ENCODE results near the gene DNASE2.
"Not testable (repeated sequence)": the region's sequence is repeated elsewhere in the genome, so short reads cannot be mapped to it uniquely, and the experiment has no call there.

DNASE2 gene, protein sequence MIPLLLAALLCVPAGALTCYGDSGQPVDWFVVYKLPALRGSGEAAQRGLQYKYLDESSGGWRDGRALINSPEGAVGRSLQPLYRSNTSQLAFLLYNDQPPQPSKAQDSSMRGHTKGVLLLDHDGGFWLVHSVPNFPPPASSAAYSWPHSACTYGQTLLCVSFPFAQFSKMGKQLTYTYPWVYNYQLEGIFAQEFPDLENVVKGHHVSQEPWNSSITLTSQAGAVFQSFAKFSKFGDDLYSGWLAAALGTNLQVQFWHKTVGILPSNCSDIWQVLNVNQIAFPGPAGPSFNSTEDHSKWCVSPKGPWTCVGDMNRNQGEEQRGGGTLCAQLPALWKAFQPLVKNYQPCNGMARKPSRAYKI

DNA sequence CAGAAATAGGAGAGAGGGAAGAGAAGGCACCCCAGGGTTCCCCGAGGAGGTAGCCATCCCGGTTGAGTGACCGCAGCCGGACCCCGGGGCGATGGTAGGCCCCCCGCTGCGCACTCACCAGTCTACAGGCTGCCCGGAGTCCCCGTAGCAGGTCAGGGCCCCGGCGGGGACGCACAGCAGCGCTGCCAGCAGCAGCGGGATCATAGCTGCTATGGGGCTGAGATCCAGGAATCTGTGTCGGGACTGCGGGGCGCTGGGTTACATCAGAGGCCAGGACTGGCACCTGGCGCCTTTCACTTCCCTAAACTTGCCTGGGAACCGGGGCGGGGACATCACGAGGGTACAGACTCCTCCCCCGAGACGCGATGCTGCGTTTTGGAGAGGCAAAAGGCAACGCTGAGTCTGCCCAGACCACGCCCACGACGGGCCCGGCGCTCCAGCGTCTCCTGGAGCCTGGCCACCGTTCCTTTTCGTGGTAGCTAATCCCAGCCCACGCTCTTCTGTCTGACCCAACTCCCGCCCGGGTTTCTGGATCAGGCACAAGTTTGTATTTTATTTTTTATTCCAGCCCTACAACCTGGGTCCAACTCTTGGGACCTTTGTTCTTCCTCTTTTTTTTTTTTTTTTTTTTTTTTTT lies at the start of gene DNASE2:
DNASE2 (minus strand) TSS at position 278 of the 637 bp plus-strand sequence; CDS start at position 204, 74 bp downstream.
- DNase-seq (ENCODE audit: low spot score): peak; percentile 97

DNA sequence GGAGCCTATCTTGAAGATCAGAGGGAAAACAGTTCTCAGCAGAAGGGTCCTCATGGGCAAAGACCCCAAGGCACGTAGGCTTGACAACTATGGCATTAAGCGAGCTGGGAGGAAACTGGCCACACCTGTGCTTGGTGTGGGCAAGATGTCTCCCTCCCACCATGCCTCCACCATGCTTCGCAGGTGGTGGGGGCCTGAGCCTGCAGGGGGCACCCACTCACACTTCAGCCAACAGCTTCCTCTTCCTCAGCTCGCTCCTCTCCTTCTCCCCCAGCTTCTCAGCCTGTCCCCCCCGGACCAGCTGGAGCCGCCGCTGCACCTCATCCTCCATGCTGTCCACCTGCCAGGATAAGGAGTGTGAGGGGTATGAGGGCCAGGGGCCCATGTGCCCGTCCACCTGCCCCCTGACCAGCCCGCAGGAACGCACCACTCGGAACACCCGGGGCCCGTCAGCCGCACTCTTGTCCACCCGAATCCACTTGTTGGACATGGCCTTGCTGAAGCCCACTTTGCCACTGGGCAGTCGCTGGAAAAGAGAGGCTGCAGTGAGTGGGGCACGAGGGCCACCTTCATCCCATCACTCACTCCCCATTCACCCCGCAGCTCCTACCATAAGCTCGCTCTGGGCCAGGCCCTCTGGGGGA lies 48.9 kb upstream of the DNASE2 start:
- no peak for DNase-seq (ENCODE audit: low spot score)

DNA sequence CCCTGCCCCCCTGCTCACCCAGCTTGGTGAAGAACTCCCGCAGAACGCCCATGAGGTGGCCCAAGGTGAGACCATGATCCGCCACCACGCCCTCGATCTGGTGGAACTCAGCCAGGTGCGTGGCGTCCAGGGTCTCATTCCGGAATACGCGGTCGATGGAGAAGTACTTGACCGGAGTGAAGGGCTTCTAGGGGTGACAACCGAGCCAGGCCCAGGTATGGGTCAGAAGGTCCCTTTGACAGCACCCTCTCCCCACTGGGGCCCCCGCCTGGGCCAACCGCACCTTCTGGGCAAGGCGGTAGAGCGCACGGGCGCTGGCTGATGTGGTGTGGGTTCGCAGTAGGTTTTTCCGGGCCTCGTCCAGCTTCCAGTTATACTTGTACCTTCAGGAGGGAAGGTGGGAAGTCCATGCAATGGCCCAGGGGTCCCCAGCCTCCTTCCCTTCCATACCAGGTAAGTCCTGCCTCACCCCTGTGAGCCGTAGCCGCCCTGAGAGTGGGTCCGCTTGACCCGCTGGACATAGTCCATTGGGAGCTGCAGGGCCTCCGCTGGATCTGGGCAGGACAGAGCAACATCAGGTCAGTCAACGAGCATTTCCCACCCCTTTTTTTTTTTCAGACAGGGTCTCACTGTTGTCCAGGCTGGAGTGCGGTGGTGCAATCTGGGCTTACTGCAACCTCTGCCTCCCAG lies 43.5 kb upstream of the DNASE2 start:
- no peak for DNase-seq (ENCODE audit: low spot score)

DNA sequence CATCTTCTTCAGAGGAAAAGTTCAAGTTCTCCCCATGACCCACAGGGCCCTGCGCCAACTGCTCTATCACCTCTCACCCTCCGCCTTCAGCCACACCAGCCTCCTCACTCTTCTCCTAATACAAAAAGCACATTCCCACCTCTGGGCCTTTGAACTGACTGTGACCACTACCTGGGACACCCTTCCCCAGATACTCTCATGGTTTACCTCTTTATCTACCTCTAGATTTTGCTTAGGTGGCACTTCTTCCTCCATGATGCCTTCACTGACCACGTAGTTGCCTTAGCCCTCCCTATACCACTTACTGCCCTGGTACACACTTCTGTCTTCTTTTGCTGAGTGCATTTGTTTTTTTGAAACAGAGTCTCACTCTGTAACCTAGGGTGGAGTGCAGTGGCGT lies 41.7 kb upstream of the DNASE2 start:
- no peak for DNase-seq (ENCODE audit: low spot score)

DNA sequence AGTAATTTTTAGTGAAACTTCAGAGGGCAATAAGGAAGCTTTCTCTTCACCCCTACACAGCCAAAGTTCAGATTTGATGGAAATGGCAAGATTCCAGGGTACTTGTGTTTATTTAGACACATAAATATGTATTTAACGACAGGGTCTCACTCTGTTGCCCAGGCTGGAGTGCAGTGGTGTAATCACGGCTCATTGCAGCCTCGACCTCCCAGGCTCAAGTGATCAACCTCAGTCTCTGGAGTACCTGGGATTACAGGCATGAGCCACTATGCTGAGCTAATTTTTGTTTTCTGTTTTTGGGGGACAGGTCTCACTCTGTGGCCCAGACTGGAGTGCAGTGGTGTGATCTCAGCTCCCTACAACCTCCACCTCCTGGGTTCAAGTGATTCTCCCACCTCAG lies 39.8 kb upstream of the DNASE2 start:
- no peak for DNase-seq (ENCODE audit: low spot score)

DNA sequence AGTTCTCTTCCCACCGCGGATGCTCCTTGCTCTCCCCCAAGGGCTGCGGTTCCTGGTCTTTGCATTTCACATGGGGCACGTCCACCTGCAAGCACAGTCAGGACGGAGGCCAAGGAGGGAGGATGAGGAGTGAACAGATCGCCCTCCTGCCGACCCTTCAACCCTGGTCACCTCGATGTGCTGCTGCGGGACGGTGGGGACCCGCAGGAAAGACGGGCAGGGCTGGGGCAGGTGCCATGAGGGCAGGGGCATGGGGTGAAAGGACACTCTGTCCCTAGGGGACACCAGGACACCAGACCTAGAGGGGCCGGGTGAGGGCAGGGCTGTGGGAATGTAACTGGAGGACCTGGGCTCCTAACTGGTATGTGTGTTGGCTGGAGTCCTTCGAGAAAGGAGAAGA lies 37.0 kb upstream of the DNASE2 start:
- DNase-seq (ENCODE audit: low spot score): no peak

DNA sequence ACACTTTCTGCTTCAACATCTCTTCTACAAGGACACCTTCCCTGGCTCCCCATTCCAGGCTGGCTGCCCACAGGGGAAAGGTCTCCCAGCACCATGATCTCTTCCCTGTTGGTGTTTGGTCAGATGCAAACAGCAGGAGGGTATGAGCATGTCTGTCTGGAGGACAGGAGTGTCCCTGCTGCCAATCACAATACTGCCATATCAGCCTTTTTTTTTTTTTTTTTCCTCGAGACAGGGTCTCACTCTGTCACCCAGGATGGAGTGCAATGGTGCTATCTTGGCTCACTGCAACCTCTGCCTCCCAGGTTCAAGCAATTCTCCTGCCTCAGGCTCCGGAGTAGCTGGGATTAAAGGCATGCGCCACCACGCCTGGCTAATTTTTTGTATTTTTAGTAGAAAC lies 34.6 kb upstream of the DNASE2 start:
- DNase-seq (ENCODE audit: low spot score): not testable (repeated sequence)

DNA sequence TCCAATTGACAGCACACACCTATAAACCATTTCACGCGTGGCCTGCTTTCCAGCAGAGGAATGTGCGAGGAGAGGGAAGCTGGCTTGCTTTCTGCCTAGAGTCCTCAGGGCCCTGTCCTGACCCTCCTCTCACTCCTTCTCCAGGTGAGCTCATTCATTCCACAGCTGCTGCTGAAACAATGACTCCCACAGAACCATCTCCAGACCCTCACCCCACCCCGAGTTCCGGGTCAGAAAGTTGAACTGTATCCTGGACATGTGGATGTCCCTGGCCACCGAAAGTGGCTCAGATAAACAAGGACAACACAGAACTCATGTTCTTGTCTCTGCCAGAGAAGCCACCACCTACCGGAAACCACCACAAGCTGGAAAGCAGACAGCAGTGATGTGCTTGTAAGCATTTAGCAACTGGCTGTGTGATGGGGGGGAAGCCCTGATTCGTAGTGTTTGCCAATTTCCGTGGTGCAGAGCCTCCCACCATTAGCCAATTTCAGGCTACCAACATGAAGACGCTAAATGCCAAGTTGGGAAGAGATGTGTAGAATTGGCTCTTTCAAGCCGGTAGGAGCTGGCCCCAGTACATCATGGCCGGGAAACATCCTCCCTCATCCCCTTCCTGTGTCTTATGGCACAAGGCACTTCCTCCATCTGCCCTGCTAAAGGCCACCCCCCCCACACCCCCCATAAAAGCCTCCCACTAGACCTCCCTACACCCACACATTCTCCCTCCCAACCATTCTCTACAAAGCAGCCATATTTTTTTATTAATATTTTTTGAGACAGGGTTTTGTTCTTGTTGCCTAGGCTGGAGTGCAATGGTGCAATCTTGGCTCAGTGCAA lies 32.8 kb upstream of the DNASE2 start:
- DNase-seq (ENCODE audit: low spot score): no peak

DNA sequence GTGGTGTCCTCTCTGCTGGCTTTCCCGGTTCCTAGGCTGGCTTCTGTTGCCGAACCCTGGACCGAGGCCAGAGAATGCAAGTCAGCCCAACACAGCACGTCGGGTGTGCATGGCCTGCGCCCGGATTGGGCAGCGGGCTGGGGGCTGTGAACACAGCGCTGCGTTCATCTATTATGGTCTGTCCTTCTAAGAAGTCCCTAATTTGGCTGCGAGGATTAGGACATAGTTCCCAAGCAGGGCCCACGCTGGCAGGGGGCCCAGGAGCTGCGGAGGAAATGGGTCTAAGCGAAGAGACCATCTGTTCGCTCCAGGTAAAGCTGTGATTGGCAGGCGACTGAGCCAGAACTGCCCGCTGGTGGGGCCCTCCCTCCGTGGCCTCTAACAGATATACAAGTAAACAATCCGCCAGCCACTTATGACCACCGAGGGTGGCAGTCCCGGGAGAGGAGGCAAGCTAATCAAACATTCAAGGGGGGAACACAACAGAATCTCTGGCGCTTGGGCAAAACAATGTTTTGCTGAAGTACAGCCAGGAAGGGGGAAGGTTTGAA lies 31.8 kb upstream of the DNASE2 start:
- DNase-seq (ENCODE audit: low spot score): peak; percentile 49

DNA sequence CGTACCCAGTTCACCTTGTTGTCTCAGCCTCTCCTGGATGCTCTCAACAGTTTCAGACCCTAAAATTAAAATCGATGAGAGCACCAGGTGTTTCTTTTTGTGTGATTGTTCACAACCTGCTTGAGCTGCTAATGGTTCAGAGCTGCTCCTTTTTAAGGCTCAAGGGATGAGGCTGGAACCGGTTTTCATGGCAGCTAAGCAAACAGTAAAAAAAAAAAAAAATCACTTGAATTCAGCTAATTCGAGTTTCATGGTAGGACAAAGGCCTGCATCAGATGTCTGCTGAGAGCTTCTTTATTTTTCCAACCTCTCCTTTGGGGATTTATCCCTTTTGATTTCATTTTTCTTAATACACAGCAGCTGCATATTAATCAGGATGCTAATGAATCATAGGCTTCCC lies 31.3 kb upstream of the DNASE2 start:
- no peak for DNase-seq (ENCODE audit: low spot score)

DNA sequence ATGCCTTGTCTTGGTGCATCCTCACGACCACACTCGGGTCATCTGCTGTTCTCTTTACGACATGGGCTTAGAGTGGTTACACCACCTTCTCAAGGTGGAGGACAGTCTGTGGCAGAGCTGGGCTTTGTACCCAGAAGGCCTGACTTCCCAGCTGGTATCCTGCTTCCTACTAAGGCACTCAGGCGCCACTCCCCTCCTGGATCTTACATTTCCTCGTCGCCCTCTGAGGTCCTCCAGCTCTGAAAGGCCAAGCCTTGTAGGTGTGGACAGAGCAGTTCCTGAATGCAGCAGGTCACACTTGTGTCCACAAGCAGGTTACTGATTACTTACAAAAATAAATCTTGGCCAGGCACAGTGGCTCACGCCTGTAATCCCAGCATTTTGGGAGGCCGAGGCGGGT lies 25.9 kb upstream of the DNASE2 start:
- no peak for DNase-seq (ENCODE audit: low spot score)

DNA sequence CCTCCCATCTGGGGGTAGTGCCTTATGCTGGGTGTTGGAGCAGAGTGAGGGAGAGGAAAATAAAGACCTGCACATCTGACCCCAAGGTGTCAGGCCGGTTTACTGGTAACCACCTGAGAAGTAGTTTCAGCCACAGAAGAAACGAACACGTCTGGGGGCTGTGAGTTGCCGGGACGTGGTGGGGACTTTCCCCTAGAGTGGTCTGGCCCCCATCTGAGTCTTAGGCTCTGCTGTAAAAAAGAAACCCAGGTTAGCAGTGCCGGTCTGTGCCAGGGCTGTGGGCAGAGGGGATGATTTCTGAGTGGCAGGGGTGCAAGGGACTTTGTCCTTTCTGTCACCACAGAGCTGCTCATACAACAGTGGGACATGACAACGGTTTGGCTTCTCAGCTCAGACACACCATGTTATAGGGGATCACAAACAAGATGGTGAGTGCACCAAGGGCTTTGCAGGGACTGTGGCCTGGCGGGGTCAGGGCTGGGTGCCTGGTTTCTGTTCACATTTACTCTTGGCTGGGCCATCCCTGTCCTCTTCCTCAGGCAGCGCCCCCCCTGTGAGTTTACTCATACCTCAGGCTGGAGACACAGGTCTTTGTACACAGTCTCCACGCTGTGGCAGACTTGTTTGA lies 18.8 kb upstream of the DNASE2 start:
- no peak for DNase-seq (ENCODE audit: low spot score)

DNA sequence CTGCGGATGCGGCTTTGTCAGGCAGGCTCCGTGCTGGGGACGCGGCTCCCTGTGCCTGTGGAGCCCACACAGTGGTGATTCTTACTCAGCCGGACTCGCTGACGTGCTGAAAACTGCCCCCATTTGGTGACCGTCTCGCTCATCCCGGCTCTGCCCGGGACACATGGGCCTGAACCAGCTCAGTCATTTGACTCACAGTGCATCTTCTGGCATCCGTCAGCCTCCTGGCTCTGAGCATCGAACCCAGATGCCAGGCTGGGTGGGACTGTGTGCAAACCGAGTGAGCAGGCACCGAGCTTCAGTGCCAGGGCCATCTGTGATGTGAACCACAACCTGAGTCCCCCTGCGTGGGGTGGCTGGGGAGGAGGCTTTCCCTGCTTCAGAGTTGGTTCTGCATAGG lies 15.2 kb upstream of the DNASE2 start:
- no peak for DNase-seq (ENCODE audit: low spot score)

DNA sequence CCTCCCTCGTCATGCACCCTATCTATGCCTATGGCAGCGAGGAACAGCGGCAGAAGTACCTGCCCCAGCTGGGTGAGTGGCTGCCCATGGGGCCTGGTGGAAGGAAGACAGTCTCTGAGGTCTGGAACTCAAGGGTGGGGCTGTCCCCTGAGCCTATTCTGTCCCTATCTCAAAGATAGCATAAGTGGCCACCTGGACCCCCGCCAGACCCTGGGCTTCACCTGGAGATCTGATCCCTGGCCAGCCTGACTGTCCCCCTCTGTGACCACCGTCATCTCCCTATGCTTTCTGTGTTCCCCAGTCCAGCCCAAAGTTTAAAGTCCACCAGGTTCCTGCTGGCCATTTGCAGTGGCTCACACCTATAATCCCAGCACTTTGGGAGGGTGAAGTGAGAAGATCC lies 12.3 kb upstream of the DNASE2 start:
- no peak for DNase-seq (ENCODE audit: low spot score)

DNA sequence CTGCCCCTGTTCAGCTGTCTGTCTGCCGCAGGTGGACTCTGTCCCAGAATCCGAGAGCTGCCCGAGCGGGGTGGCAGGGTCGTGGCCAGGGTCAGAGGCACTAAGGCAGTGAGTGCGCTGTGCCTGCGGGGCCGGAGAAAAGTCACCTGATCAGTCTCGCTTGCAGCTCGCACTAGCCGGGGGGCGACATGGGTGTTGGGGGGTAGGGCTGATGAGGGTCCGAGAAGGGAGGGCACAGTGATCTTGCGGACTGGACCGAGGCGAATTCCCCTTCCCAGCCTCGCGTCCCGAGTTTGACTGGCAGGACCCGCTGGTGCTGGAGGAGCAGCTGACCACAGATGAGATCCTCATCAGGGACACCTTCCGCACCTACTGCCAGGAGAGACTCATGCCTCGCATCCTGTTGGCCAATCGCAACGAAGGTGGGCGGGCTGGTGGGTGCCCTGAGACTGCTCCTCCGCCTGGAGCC lies 10.3 kb upstream of the DNASE2 start:
- DNase-seq (ENCODE audit: low spot score): no peak

DNA sequence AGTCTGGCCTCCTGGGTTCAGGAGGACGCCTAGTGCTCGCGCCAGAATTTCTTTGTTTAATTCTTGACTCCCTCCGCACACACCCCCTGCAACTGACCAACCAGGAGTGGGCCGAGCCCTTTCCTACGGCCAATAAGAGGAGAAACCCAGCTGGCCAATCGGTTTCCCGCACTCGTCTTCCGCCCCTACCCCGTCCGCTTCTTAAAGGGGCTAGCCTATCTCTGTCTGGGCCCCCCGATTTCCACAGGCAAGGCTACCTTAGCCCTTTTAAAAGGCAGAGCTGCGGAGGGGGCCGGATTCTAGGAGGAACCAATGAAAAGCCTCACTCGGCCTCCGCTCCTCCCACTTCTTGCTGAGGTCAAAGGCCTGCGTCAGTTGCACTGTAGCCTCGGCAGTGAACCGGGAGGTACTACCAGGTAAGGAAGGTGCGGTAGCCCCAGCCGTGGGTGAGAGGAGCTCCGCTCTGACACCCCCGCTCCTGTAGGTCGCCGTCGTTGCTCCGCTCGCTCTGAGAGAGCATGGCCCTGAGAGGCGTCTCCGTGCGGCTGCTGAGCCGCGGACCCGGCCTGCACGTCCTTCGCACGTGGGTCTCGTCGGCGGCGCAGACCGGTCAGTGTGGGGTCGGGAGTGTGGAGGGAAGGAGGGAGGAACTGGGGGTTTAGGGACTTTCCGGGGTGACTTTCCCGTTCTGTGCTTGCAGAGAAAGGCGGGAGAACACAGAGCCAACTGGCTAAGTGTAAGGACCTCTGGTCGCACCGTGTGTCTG lies 9.7 kb upstream of the DNASE2 start, which contains the start of gene GCDH:
GCDH (plus strand) TSS at position 374 of the 766 bp plus-strand sequence; CDS start at position 519, 145 bp downstream.
- DNase-seq (ENCODE audit: low spot score): peak; percentile 98

DNA sequence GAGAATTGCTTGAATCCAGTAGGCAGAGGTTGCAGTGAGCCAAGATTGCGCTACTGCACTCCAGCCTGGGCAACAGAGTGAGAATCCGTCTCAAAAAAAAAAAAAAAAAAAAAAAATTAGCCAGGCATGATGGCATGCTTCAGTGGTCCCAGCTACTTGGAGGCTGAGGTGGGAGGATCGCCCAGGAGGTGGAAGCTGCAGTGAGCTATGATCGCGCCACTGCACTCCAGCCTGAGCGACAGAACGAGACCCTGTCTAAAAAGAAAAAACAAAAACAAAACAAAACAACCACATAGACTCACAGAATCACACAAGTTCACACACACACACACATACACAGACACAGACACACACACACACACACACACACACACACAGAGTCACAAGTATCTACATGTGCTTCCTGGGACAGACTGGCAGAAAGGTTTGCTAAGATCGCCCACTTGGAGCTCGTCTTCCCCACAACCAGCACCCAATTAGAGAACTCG lies 9.1 kb upstream of the DNASE2 start:
- DNase-seq (ENCODE audit: low spot score): not testable (repeated sequence)

DNA sequence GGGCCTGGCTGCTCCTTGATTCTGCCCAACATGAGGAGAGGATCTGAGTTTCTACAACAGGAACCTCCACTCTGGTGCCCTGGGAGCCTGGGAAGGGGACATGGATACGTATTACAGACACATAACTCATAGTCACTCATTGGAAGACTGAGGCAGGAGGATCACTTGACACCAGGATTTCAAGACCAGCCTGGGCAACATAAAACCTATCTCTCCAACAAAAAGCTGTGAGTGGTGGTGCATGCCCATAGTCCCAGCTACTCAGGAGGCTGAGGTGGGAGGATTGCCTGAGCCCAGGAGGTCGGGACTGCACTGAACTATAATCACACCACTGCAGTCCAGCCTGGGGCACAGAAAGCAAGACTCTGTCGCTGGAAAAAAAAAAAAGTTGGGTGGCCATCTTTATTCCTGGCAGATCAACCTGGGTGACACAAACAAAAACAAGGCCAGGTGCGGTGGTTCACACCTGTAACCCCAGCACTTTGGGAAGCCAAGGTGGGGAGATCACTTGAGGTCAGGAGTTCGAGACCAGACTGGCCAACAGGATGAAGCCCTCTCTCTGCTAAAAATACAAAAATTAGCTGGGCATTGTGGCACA lies 6.9 kb upstream of the DNASE2 start:
- DNase-seq (ENCODE audit: low spot score): peak; percentile 68
